ENCODE data around the gene ALOXE3. TPM values are rescaled to one million over a fixed set of nuclear protein-coding genes. Genes with fewer than 3 reads are reported as not detected.
A peak's percentile ranks its signal among the peaks of the same experiment; 100 is the strongest.

ALOXE3 gene
- total and polyA plus RNA-seq, 2 experiments from 2014 or later = 0.10 TPM; not detected in 1

DNA sequence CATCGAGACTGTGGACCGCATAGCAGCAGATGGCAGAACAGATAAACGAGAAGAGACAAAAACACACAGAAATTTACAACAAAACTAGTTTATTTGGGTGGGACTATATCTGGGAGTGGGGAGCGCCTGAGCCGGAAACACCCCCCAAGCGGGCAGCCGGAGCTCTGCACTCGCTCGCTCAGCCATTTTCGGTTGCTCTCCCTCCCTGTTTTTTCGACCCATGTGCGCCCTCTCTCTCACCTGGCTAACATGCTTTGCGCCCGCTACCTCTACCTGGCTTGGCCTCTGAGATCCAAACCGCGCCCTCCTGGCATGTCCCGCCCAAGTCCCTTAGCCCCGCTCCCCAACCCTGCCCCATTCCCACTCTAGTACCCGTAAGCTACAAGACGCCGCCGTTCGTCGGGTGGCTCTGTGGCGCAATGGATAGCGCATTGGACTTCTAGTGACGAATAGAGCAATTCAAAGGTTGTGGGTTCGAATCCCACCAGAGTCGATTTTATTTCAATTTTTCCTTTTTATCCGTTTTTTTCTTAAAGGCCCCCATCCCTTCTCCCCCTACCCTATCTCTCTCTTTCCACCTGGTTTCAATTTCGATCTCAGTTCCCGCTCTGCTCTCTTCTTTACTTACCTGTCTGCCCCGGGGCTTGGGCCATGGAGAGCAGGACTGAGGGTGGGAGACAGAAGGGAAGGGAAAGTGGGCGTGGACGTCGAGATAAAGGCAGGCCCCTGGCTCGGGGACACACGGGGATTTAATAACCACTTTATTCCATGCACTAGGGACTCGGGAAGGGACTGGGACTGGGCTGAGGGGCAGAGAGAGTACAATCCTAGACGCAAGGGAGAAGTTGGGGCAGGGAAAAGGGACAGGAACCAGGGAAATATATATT, 2.4 kb upstream of the ALOXE3 start:
- TF ChIP-seq CTCF (IDR thresholded peaks at IDR 0.05; ENCODE audit: low read depth, low read length) = peak; percentile 27
- Histone ChIP-seq H3K36me3 (no peaks in the 10 kb centered on the region), H3K4me1 (ENCODE audit: low read depth) (no peaks in the 10 kb centered on the region), H3K4me3 (peak overlapping the region; percentile 64), H3K27me3 (peaks cover 63% of the 10 kb centered on the region), H3K27ac (no peak overlapping the region), H3K9me3 (ENCODE audit: low read depth) (no peaks in the 10 kb centered on the region)
- peak; percentile 70 to 76 for DNase-seq (ENCODE audit: low read depth in 1 of 2, low spot score in 1 of 2)

DNA sequence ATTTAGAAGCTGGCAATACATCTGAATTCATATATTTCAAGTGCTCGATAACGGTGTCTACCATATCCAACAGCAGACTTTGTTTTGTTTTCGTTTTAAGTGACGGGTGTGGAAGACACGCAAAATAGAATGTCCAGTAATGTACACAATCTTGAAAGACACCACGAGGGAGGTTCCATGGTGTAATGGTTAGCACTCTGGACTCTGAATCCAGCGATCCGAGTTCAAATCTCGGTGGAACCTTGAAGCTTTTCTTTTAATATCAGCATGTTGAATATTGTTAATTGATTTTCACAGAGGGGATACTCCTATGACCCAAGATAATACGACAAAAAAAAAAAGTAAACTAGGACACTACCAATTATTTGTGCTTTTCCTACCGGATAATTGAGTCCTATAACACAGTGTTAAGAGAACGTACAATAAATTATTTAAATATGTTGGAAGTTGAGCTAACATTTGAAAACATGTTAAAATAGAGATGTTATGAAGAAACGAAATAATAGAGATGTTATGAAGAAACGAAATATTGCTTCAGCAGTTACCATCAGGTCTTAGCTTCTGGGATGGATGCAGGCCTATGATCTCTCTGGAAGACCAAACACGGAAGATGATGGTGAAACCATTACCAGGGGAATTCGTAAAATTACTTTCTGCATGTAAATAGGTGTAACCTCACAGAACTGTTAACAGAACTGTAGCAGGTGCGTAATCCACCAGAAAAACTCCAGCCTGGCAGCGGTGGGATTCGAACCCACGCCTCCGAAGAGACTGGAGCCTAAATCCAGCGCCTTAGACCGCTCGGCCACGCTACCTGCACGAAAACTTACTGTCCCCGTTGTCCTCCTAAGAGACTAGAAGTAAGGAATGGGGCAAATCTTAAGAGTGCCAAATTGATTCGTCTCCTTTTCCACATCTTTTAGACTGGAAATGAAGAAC, 1.5 kb upstream of the ALOXE3 start:
- H3K27ac ChIP-seq = peak overlapping the region; percentile 58
- peaks cover 65% of the 10 kb centered on the region for H3K27me3 ChIP-seq
- peak; percentile 88 to 94 for DNase-seq (ENCODE audit: low read depth in 1 of 2, low spot score in 1 of 2)
- H3K4me3 ChIP-seq = peak overlapping the region; percentile 64
- no peaks in the 10 kb centered on the region for H3K36me3 ChIP-seq
- H3K4me1 ChIP-seq (ENCODE audit: low read depth) = no peaks in the 10 kb centered on the region
- TF ChIP-seq CTCF (IDR thresholded peaks at IDR 0.05; ENCODE audit: low read depth, low read length) = no peak
- no peaks in the 10 kb centered on the region for H3K9me3 ChIP-seq (ENCODE audit: low read depth)

DNA sequence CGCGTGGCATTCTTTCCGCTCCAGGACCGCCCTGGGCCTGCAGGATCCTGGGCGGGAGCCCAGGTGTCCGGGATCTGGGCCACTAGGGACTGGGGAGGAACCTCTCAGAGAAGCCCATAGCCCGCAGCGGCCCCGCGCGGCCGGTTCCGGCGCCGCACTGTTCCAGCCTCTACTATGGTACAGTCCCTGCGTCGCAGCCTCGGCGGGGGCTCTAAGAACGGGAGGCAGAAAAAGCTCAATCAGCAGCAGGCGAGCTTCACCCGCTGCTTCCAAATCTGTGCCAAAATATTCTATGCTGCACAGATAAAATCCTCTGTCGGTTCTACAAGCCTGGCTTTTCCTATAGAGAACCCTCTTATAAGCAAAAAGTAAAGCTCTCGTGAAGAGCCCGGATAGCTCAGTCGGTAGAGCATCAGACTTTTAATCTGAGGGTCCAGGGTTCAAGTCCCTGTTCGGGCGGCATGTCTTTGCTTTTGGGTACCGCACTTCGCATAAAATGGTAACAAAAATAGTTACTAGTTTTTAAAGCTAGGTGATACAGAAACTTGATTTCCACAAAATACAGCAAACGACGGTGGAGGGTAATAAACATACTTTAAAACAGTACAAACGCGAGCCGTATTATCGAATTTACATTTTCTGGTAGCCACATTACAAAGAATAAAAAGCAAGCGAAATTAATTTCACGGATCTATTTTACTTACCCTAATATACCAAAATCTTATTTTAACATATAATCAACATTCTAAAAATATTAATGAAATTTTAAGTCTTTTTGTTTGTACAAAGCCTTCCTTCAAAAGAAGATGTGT, 661 bp upstream of the ALOXE3 start:
- peak overlapping the region; percentile 58 for H3K27ac ChIP-seq

GRCh38 chr17:8117367-8117979, 841 bp downstream of the ALOXE3 start:
- DNase-seq (ENCODE audit: low read depth in 1 of 2, low spot score in 1 of 2) = no peak
- H3K27ac ChIP-seq = no peak overlapping the region
- no peak for TF ChIP-seq CTCF (IDR thresholded peaks at IDR 0.05; ENCODE audit: low read depth, low read length)
- H3K36me3 ChIP-seq = no peaks in the 10 kb centered on the region
- peaks cover 65% of the 10 kb centered on the region for H3K27me3 ChIP-seq
- H3K4me1 ChIP-seq (ENCODE audit: low read depth) = no peaks in the 10 kb centered on the region
- H3K9me3 ChIP-seq (ENCODE audit: low read depth) = no peaks in the 10 kb centered on the region
- peak overlapping the region; percentile 64 for H3K4me3 ChIP-seq

More for the DNA sequence above, 661 bp upstream of the ALOXE3 start:
- H3K36me3 ChIP-seq = no peaks in the 10 kb centered on the region
- peak; percentile 84 to 90 for DNase-seq (ENCODE audit: low read depth in 1 of 2, low spot score in 1 of 2)
- H3K4me1 ChIP-seq (ENCODE audit: low read depth) = no peaks in the 10 kb centered on the region
- TF ChIP-seq CTCF (IDR thresholded peaks at IDR 0.05; ENCODE audit: low read depth, low read length) = peak; percentile 89
- H3K9me3 ChIP-seq (ENCODE audit: low read depth) = no peaks in the 10 kb centered on the region
- H3K4me3 ChIP-seq = peak overlapping the region; percentile 64
- peaks cover 65% of the 10 kb centered on the region for H3K27me3 ChIP-seq

All from cardiac muscle cell (in vitro differentiated cells and primary cell).